Stimulated activated CD8-positive, alpha-beta memory T cell treated with anti-CD3 and anti-CD28 coated beads, Interleukin-2, amount 100 ng/mL, for 1 hour (primary cell): ENCODE data around the gene SH3BP5.

Experiments
- DNase-seq, 2 donors: peaks; one replicate each; pipeline ENCODE4 v3.0.0-alpha.2; 2020; ENCODE audit warnings: low read depth in 2 of 2

The SH3BP5 gene

DNA sequence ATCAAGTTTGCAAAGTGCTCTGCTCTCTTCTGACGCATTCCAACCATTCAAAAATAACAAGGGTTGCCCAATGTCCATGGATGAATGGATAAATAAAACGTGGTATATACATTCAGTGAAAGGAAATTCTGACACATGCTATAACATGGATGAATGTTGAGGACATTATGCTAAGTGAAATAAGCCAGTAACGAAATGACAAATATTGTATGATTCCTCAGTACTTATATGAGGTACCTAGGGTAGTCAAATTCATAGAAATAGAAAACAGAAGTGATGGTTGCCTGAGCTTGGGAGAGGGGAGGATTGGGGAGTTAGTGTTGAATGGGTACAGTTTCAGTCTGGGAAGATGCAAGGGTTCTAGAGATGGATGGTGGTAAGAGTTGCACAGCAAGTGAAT is 33.9 kb downstream of the SH3BP5 start:
- no peak for DNase-seq

DNA sequence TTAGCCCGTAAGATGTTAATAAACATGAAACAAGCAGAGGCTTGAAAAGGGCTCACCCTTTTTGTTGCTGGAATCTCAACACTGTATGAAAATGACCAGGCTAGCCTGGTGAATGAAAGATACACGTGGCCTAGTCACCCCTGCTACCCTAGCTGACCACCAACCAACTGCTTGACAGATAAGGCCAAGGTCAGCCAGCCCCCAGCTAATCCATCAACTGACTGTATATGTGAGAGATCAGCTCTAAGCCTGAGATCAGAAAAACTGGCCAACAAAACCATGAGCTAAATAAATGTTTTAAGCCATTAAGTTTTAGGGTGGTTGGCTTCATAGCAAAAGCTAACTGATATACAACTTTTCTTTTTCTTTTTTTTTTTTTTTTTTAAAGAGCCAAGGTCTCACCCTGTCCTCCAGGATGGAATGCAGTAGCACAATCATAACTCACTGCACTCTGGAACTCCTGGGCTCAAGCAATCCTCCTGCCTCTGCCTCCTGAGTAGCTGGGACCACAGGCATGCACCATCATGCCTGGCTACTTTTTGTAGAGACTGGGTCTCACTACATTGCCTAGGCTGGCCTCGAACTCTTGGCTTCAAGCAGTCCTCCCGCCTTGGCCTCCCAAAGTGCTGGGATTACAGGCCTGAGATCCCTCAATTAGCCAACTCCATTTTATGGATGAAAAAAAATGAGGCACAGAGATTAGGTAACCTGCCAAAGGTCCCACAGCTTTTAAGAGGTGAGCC is 34.6 kb downstream of the SH3BP5 start:
- DNase-seq: no peak

DNA sequence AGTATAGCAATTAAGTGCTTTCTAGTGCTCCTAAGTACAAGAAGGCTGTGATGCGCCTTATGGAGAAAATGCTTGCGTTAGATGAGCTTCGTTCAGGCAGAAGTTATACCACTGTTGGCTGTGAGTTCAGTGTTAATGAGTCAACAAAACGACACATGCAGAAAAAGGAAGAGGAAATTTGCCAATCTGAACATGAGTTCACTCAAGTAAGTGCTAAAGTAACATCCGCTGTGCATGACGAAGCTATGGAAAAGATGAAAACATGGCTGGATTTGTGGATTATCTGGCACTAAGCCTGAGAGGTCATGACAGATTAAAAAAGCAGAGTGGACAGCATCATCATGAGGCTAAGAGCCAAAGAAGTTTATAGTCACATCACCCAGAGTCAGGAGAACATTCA is 36.9 kb downstream of the SH3BP5 start:
- no peak for DNase-seq

DNA sequence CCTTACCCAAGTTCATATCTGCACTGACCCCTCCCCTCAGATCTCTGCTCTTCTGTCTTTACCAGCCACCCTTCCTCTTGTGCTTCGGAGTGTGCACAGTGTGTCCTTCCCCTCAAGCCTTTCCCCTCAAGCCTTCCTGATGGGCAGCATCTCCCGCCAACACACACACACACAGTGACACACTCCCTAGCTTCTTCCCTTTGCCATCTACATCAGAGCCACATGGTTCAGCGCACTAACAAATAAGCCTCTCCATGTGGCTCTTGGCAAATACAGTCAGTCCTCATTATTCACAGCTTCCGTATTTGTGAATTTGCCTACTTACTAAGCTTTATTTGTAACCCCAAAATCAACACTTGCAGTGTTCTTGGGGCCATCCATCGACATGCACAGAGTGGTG is 37.5 kb downstream of the SH3BP5 start:
- no peak for DNase-seq

DNA sequence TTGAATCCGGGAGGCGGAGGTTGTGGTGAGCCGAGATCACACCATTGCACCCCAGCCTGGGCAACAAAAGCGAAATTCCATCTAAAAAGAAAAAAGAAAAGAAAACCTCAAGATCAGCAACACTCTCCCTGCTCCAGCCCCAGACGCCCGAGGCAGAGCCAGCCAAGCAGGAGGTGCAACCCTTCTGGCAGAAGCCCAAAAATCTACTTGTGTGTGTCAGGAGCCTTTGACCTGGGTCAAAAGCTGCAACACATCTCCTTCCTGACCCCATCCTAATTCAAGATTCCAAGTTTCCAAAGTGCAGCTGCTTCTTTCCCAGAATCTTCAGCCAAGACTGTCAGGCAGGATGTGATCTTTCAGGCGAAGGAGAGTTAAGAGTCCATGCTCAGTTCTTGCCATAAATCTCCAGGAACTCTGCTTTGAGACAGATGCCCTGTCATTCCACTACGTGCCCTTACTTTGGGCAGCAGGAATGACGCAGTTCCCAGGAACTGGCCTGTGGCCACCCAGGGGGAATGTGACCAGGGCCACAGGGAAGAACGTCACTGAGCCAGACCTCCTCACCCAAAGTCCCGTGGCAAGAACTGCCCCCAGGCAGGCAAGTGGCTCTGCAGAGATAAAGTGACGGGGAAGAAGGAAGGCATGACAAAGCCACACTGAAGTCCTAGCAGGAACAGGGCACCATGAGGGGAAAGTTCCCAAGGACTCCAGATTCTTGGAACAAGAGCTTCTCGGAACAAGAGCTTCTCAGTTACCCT is 39.4 kb downstream of the SH3BP5 start:
- DNase-seq: no peak

DNA sequence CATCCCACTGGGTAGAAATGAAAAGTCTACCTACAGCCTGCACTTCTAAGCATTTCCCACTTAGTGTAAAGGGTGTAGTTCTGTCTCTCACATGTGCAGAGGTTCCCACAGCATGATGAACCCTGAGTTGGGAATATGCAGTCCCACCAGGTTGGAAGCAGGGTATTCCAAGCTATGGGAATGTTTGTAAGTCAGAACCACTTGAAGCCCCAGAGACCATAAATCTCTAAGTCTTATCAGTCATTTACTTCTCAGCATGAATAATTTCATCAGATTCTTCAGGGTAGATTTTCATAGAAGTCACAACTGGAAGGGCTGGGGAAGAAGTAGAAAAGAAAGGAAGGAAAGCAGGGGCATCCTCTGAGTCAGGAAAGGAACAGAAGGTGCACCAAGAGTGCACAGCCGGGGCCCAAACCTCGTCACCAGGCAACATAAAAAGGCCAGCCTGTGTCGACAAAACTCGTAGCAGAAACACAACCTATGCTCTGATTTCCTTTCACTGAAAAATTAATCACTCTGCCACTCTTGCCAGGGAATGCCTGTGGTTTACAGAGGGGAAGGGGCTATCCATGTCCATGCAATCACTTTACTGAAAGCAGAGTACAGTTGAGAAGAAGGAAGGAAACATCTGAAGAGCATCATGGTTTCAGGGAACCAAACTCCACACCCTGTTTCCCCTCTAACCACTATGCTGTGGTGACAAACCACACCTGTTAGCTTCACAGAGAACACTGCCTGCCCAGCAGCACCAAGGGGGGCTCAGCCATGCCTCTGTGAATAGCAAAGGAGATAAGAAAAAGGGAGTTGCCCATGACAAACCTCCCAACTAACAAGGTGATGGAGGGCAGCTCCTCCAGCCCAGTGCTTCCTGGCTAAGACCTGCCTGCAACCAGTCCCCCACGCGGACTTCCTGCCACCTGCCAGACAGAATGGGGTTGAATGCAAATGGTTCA is 40.5 kb downstream of the SH3BP5 start:
- peak in 1 of 2 donors; percentile 43 for DNase-seq

DNA sequence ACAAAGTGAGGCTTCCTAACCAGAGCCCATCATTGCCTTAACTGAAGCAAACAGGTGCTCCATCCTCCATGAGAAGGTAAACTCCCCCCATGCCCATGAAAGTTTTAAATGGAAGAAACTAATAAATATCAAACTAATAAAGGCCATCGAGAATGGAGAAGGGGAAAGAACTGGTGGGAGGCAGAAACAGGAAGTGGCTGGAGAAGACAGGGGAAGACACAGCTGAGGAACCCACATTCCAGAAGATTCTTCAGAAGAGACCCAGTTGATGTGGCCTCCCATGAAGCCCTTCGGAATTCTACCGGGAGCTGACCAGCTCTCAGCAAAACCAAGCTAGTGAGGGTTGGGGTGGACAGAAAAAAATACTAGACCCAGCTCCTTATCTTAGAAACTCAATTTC is 41.6 kb downstream of the SH3BP5 start:
- no peak for DNase-seq

DNA sequence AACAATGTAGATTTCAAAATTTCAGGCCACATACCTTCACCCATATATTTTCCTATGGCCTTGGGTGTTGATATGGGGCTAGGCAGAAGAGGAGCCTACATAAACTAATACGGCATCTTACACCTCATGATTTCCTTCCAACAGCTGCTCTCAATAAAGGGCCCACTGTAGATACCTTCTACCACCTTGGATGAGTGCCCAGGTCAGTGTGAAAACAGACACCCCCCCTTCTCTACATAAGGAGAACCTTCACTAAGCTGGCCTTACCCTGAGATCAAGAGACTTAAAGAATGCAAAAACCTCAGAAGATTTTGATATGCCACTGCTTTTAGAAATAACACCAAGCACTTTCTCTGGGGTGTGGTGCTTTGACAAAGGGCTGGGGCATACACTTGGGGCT is 42.7 kb downstream of the SH3BP5 start:
- no peak for DNase-seq

DNA sequence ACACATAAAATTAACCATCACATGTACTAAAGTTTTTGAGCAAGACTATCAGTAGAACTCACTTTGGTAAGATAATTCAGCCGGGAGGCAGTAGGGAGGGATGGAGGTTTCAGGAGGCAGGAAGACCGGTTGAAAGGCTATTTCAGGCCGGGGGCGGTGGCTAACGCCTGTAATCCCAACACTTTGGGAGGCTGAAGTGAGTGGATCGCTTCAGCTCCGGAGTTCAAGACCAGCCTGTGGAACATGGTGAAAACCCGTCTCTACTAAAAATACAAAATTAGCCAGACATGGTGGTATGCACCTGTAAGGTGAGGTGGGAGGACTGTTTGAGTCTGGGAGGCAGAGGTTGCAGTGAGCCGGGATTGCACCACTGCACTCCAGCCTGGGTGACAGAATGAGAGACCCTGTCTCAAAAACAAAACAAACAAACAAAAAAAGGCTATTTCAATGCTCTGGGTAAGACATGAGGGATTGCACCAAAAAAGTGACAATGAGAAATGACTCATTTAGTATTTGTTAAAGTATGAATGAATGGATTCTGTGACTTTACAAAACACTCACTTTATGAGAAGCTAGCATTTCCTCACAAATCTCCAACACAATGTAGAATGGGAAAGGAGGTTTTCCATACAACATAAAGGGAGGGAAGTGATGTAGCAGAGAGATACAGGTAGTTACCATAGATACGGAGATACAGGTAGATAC is 43.9 kb downstream of the SH3BP5 start:
- no peak for DNase-seq

DNA sequence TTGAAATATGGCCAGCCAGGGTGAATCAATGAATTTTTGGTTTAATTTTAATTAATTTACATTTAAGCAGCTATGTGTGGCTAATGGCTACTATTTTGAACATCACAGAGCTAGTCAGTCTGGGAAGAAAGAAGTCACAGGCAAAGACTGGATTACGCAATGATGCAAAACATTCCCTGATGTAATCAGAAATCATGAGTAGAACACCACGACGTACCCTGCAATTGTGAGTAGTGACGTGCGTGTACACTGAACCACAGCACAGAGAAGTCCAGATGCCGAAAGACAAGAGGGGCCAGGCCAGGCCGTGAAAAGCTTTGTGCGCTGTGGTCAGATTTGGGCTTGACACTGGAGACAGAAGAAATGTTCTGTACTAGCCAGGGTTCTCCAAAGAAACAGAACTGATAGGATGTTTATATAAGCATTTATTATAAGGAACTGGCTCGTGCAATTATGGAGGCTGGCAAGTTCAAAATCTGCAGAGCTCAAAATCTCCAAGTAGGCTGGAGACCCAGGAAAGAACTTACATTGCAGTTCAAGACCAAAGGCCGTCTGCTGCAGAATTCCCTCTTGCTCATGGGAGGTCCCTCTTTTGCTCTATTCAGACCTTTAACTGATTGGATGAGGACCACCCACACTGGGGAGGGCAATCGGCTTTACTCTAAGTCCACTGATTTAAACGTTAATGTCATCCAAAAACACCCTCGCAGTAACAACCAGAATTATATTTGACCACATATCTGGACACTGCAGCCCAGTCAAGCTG is 44.6 kb downstream of the SH3BP5 start:
- no peak for DNase-seq

DNA sequence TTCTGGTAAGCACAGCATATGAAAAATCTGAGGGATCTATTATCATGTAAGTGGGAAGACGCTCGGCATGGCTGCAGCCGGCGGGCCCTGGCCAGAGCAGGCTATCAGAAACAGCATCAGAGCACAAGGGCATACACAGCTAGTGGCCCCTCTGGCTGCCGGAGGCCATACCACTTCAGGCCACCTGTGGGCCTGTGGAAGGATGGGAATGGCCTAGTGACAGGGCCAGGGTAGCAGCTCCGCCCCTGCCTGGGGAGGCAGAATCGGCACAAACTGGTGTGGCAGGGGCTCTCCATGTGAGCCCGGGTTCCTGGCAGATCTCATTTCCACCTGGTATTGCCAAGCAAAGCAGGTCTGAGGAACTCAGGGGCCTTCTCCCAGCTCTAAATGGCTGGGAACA is 46.4 kb downstream of the SH3BP5 start:
- DNase-seq: no peak

DNA sequence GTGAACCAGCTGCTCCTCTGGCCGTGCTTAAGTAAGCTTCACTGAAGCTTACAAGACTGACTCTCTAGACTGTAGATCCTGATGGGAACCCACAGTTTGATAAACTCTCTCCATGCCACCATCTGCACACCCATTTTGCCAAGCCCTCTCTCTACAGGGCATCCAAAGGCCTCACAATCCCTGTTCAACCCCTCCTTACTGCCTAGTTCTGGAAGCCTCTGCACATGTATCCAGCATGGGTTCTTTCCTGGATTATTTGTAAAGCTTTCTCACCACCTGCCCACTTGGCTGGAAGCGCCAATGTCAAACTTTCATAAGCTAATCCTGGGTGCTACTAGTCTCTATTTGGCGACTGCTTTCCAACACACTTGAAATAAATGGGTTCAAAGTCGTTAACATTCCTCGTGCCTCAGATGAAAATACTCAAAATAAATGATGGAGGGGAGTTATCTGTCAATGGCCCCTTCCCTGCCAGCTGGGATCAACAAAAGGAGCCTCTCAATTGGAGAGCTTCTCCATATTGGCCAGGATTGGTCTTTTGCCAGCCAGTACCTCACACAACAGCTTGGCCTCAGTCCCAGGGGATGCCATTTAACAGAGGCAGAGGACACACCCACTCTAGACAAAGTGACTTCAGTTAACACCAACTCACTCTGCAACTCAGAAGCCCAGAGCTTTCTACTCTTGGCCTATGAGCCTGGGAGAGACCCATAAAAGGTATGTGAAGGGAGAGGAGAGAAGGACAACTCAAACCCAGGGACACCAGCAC is 48.1 kb downstream of the SH3BP5 start:
- DNase-seq: no peak

DNA sequence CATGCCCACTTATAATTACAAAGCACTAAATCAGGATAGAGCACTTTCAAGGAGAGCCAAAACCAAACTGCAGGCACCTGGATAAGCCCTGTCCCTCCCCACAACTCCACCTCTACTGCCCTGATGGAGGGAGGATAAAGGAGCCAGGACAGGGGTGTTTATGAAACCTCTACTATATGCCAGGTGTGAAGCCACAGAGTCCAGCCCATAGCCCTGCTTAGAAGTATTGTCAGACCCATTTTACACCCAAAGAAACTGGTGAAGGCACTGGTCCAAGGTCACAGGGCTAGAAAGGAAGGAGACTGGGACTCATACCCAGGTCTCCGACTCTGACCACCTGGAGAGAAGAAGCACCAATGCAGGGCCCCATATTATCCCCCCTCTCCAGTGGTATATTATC is 48.7 kb downstream of the SH3BP5 start:
- DNase-seq: no peak

DNA sequence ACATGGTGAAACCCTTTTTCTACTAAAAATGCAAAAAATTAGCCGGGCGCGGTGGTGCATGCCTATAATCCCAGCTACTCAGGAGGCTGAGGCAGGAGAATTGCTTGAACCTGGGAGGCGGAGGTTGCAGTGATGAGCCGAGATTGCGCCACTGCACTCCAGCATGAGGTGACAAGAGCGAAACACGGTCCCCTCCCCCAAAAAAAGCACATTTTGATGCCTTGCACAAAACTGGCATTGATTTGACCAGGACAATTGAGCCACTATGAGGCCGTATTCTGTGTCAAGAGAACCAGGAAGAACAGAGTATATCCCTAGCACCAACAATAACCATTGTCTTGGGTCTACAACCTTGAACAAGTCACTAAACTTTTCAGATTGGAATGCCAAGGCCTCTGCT is 50.6 kb downstream of the SH3BP5 start:
- no peak for DNase-seq

DNA sequence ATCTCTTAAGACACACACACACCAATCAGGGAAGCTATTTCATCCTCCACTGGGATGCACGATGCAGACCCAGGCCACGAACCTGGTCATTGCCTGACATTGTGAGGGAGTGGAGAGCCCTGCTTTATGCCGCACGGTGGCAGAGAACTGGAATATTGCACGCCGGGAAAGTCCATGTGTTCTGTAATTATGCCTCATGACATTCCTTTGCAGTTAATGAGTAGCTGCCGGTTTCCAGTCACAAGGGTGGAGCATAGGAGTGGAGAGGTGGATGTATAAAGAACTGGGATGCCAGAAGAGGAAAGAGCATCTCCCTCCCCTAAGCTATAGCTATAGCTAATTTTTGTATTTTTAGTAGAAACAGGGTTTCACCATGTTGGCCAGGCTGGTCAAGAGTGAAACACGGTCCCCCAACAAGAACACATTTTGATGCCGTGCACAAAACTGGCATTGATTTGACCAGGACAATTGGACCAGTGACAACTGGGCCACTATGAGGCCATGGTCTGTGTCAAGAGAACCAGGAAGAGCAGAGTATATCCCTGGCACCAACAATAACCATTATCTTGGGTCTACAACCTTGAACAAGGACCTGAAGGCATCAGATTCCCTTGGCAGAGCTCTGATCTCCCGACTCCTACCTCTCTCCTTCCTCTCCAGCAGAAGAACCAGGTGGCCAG is 51.4 kb downstream of the SH3BP5 start:
- no peak for DNase-seq

DNA sequence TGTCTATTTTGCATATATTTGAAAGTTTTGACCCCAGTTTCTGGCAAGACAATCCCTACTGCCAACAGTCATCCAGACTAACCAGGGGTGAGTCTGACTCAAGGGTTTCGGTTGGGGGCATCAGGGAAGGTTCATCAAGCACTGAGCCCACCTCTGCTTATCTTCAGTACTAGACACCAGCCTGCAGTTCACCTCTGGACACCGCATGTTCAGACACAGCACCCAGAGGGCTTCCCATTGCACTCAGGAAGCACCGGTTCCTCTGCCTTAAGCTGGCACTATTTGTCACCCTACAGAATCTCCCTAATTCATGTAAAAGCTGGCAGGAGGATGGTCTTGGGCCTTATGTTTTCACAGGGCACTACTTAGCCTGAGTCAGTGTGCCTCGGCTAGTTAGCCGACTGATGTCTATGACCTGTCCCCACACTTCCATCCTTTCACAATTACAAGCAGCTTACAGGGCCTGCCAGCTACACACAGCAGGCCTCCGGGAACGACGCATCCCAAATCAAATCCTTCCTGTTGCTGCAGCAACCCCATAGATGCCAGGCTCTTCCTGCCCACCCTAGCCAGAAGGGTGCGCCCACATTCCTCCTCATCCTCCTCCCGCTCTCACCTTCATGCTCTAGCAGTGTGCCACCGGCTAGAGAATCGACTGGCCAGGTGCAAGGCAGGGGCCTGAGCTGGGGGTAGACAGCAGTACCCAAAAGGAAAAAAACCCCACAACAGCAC is 52.5 kb downstream of the SH3BP5 start:
- DNase-seq: no peak

DNA sequence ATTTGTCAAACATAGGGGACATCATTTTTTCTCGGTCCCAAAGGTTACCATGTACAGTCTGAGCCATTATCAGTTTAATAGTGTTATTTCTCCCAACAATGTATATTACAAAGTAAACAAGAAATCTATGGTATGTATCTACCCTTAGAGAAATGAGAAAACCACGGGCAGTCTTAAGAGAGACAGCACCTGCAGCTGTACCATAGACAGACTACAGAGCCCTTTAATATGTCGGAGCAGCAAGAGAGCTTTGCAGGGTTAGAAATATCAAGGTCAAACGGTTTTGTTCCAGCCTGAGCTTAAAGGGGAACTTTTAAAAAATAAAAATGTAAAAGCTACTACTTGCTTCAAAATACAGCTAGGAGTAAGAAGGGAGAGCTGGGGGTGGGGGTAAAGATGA is 53.2 kb downstream of the SH3BP5 start:
- DNase-seq: no peak

DNA sequence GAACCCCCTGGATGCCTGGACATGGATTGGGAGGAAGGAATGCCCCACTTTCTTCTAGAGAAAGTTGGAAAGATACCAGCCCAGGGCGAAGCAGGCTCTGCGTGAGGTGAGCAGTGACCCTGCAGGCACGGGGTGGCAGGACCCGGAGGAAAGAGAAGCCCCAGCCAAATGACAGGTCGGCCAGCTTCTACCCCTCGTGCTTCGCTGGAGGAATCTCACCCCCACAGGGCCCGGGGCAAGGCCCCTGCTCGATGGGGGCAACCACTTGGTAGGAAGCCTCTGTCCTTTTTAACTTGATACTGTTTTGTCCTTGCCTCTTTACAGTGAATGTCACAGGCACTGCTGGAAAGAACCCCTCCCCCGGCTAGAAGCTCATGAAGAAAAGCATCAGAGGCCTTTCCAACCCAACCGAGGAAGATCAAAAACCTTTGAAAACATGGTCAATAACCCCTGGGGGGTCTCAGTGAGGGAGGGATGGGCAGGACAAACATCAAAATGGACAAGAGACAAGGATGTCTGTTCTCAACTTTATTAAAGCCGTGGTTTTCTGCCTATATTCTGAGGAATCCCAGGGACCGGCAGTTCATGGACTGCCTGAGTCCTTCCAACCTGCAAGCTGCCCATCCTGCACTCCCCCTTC is 54.4 kb downstream of the SH3BP5 start:
- DNase-seq: no peak
